Memory B cell (primary cell): Measurements from ENCODE around the gene SLC12A1.

Source experiments
- ATAC-seq: fragments of 150-1000 bp; cut with Tn5 transposase; 2 replicates; pipeline ENCODE4 v1.10.0; 2021; ENCODE audit warnings: low read depth, mild to moderate bottlenecking, moderate library complexity
- DNase-seq, 2 donors: peaks; one replicate each; pipeline ENCODE4 v3.0.0; 2022; ENCODE audit warnings: low spot score in 2 of 2
- H3K27ac Mint-ChIP-seq: one replicate; pipeline ENCODE4 v1.8.0; 2022; ENCODE audit warnings: mild to moderate bottlenecking, moderate library complexity, mixed read lengths
- H3K27me3 Mint-ChIP-seq: one replicate; pipeline ENCODE4 v1.8.0; 2022; ENCODE audit warnings: mixed read lengths
- H3K36me3 Mint-ChIP-seq: one replicate; pipeline ENCODE4 v1.8.0; 2022; ENCODE audit warnings: mild to moderate bottlenecking, mixed read lengths
- H3K4me1 Mint-ChIP-seq: one replicate; pipeline ENCODE4 v1.8.0; 2022; ENCODE audit warnings: mixed read lengths
- H3K4me3 Mint-ChIP-seq: one replicate; pipeline ENCODE4 v1.8.0; 2022; ENCODE audit warnings: mild to moderate bottlenecking, moderate library complexity, mixed read lengths
- H3K9me3 Mint-ChIP-seq: one replicate; pipeline ENCODE4 v1.8.0; 2022; ENCODE audit warnings: mixed read lengths

SLC12A1 gene

GRCh38 chr15:48202068-48202467 lies 4.0 kb upstream of the SLC12A1 start:
- Mint-ChIP-seq H3K9me3 (no peaks in the 10 kb centered on the region), H3K27ac (no peak overlapping the region), H3K4me1 (no peaks in the 10 kb centered on the region), H3K27me3 (peaks cover 4% of the 10 kb centered on the region), H3K36me3 (no peaks in the 10 kb centered on the region), H3K4me3 (no peak overlapping the region)
- ATAC-seq, result no peak
- no peak for DNase-seq

- Mint-ChIP-seq H3K36me3 (peaks cover 2% of the 10 kb centered on the region), H3K27ac (no peak overlapping the region), H3K4me3 (no peak overlapping the region), H3K27me3 (peaks cover 6% of the 10 kb centered on the region), H3K9me3 (peaks cover 1% of the 10 kb centered on the region), H3K4me1 (no peaks in the 10 kb centered on the region)
- ATAC-seq (no peak), DNase-seq (no peak)
These were observed 15.2 kb downstream of the SLC12A1 start for GRCh38 chr15:48221261-48221660.

- no peak for ATAC-seq
- Mint-ChIP-seq H3K4me1 (no peaks in the 10 kb centered on the region), H3K4me3 (no peak overlapping the region)
These were observed 15.8 kb downstream of the SLC12A1 start for GRCh38 chr15:48221885-48222284.

GRCh38 chr15:48222627-48223026 lies 16.5 kb downstream of the SLC12A1 start:
- Mint-ChIP-seq H3K36me3 (peaks cover 2% of the 10 kb centered on the region), H3K9me3 (peaks cover 1% of the 10 kb centered on the region), H3K27me3 (peaks cover 6% of the 10 kb centered on the region), H3K4me1 (no peaks in the 10 kb centered on the region), H3K4me3 (no peak overlapping the region), H3K27ac (no peak overlapping the region)
- no peak for ATAC-seq
- DNase-seq, result no peak

More at GRCh38 chr15:48221885-48222284, 15.8 kb downstream of the SLC12A1 start:
- Mint-ChIP-seq H3K36me3 (peaks cover 2% of the 10 kb centered on the region), H3K27me3 (peaks cover 6% of the 10 kb centered on the region), H3K9me3 (peaks cover 1% of the 10 kb centered on the region), H3K27ac (no peak overlapping the region)
- no peak for DNase-seq

- H3K9me3 Mint-ChIP-seq, result no peaks in the 10 kb centered on the region
- no peak overlapping the region for H3K4me3 Mint-ChIP-seq
- DNase-seq (no peak), ATAC-seq (no peak)
- H3K36me3 Mint-ChIP-seq, result no peaks in the 10 kb centered on the region
- H3K27ac Mint-ChIP-seq, result no peak overlapping the region
- H3K4me1 Mint-ChIP-seq, result no peaks in the 10 kb centered on the region
- peaks cover 1% of the 10 kb centered on the region for H3K27me3 Mint-ChIP-seq
These were observed 19.7 kb downstream of the SLC12A1 start for GRCh38 chr15:48225771-48226170.

GRCh38 chr15:48230498-48230897 lies 24.4 kb downstream of the SLC12A1 start:
- no peak for ATAC-seq
- DNase-seq, result no peak
- Mint-ChIP-seq H3K4me1 (no peaks in the 10 kb centered on the region), H3K9me3 (no peaks in the 10 kb centered on the region), H3K27me3 (no peaks in the 10 kb centered on the region), H3K27ac (no peak overlapping the region), H3K4me3 (no peak overlapping the region), H3K36me3 (no peaks in the 10 kb centered on the region)

- DNase-seq, result no peak
- no peaks in the 10 kb centered on the region for H3K4me1 Mint-ChIP-seq
- H3K27me3 Mint-ChIP-seq, result peaks cover 2% of the 10 kb centered on the region
- no peaks in the 10 kb centered on the region for H3K9me3 Mint-ChIP-seq
- H3K36me3 Mint-ChIP-seq, result no peaks in the 10 kb centered on the region
- H3K27ac Mint-ChIP-seq, result no peak overlapping the region
- ATAC-seq, result no peak
- no peak overlapping the region for H3K4me3 Mint-ChIP-seq
These were observed 27.1 kb downstream of the SLC12A1 start for GRCh38 chr15:48233246-48233645.

GRCh38 chr15:48239334-48239733 lies 33.2 kb downstream of the SLC12A1 start:
- Mint-ChIP-seq H3K4me3 (no peak overlapping the region), H3K27me3 (peaks cover 3% of the 10 kb centered on the region), H3K36me3 (no peaks in the 10 kb centered on the region), H3K9me3 (no peaks in the 10 kb centered on the region), H3K4me1 (no peaks in the 10 kb centered on the region), H3K27ac (no peak overlapping the region)
- ATAC-seq, result no peak
- DNase-seq, result no peak

GRCh38 chr15:48242015-48242414 lies 35.9 kb downstream of the SLC12A1 start:
- H3K27ac Mint-ChIP-seq, result no peak overlapping the region
- no peaks in the 10 kb centered on the region for H3K36me3 Mint-ChIP-seq
- no peaks in the 10 kb centered on the region for H3K4me1 Mint-ChIP-seq
- DNase-seq (no peak), ATAC-seq (no peak)
- no peaks in the 10 kb centered on the region for H3K9me3 Mint-ChIP-seq
- H3K27me3 Mint-ChIP-seq, result peaks cover 7% of the 10 kb centered on the region
- no peak overlapping the region for H3K4me3 Mint-ChIP-seq

GRCh38 chr15:48242535-48242934 lies 36.4 kb downstream of the SLC12A1 start:
- H3K36me3 Mint-ChIP-seq, result no peaks in the 10 kb centered on the region
- ATAC-seq (no peak), DNase-seq (no peak)
- no peaks in the 10 kb centered on the region for H3K9me3 Mint-ChIP-seq
- no peak overlapping the region for H3K4me3 Mint-ChIP-seq
- no peak overlapping the region for H3K27ac Mint-ChIP-seq
- H3K4me1 Mint-ChIP-seq, result no peaks in the 10 kb centered on the region
- peaks cover 7% of the 10 kb centered on the region for H3K27me3 Mint-ChIP-seq

GRCh38 chr15:48244921-48245320 lies 38.8 kb downstream of the SLC12A1 start:
- no peak for DNase-seq
- Mint-ChIP-seq H3K27ac (no peak overlapping the region), H3K9me3 (no peaks in the 10 kb centered on the region), H3K4me3 (no peak overlapping the region), H3K4me1 (no peaks in the 10 kb centered on the region), H3K36me3 (no peaks in the 10 kb centered on the region), H3K27me3 (peaks cover 10% of the 10 kb centered on the region)
- no peak for ATAC-seq

GRCh38 chr15:48248414-48248813 lies 42.3 kb downstream of the SLC12A1 start:
- H3K27me3 Mint-ChIP-seq, result peaks cover 12% of the 10 kb centered on the region
- no peak overlapping the region for H3K4me3 Mint-ChIP-seq
- H3K4me1 Mint-ChIP-seq, result peaks cover 4% of the 10 kb centered on the region
- no peaks in the 10 kb centered on the region for H3K9me3 Mint-ChIP-seq
- ATAC-seq (no peak), DNase-seq (no peak)
- H3K27ac Mint-ChIP-seq, result no peak overlapping the region
- H3K36me3 Mint-ChIP-seq, result no peaks in the 10 kb centered on the region

- peak in 1 of 2 donors; percentile 5 for DNase-seq
- H3K9me3 Mint-ChIP-seq, result no peaks in the 10 kb centered on the region
- H3K4me3 Mint-ChIP-seq, result no peak overlapping the region
- H3K27ac Mint-ChIP-seq, result no peak overlapping the region
- no peak for ATAC-seq
- H3K4me1 Mint-ChIP-seq, result peaks cover 4% of the 10 kb centered on the region
- H3K36me3 Mint-ChIP-seq, result no peaks in the 10 kb centered on the region
- H3K27me3 Mint-ChIP-seq, result peaks cover 10% of the 10 kb centered on the region
These were observed 44.6 kb downstream of the SLC12A1 start for GRCh38 chr15:48250640-48251076.

- Mint-ChIP-seq H3K4me3 (no peak overlapping the region), H3K4me1 (peaks cover 4% of the 10 kb centered on the region), H3K27ac (no peak overlapping the region), H3K9me3 (no peaks in the 10 kb centered on the region), H3K36me3 (no peaks in the 10 kb centered on the region), H3K27me3 (peaks cover 9% of the 10 kb centered on the region)
- DNase-seq (no peak), ATAC-seq (no peak)
These were observed 47.1 kb downstream of the SLC12A1 start for GRCh38 chr15:48253172-48253571.

- ATAC-seq (no peak), DNase-seq (no peak)
- no peak overlapping the region for H3K27ac Mint-ChIP-seq
These were observed 59.0 kb downstream of the SLC12A1 start for GRCh38 chr15:48265135-48265534.

More at GRCh38 chr15:48265135-48265534, 59.0 kb downstream of the SLC12A1 start:
- no peaks in the 10 kb centered on the region for H3K4me1 Mint-ChIP-seq
- no peaks in the 10 kb centered on the region for H3K36me3 Mint-ChIP-seq
- H3K27me3 Mint-ChIP-seq, result peaks cover 5% of the 10 kb centered on the region
- no peaks in the 10 kb centered on the region for H3K9me3 Mint-ChIP-seq
- no peak overlapping the region for H3K4me3 Mint-ChIP-seq
